Progenitor cell of endocrine pancreas (in vitro differentiated cells): ENCODE data around the gene NOTCH1. TPM values are rescaled to one million over a fixed set of nuclear protein-coding genes. Genes with fewer than 3 reads are reported as not detected.
A peak's percentile ranks its signal among the peaks of the same experiment; 100 is the strongest.

Experiments used
- DNase-seq: peaks from one replicate; pipeline ENCODE4 v3.0.0; 2021; ENCODE audit warnings: low spot score; ENCODE audit not compliant: unreplicated experiment
- H3K27ac Mint-ChIP-seq: 2 replicates; pipeline ENCODE4 v1.8.0; 2021; ENCODE audit warnings: mild to moderate bottlenecking, moderate library complexity, mixed read lengths
- H3K27me3 Mint-ChIP-seq: 2 replicates; pipeline ENCODE4 v1.8.0; 2021; ENCODE audit warnings: mixed read lengths
- H3K36me3 Mint-ChIP-seq: 2 replicates; pipeline ENCODE4 v1.8.0; 2022; ENCODE audit warnings: mixed read lengths; ENCODE audit not compliant: insufficient read depth
- H3K4me1 Mint-ChIP-seq: 2 replicates; pipeline ENCODE4 v1.8.0; 2021; ENCODE audit warnings: low read depth, mixed read lengths
- H3K4me3 Mint-ChIP-seq: 2 replicates; pipeline ENCODE4 v1.8.0; 2021; ENCODE audit warnings: low read depth, mild to moderate bottlenecking, moderate library complexity, mixed read lengths
- H3K9me3 Mint-ChIP-seq: 2 replicates; pipeline ENCODE4 v1.8.0; 2021; ENCODE audit warnings: low read depth, mixed read lengths
- CTCF ChIP-seq: fragments of 200-600 bp; sonication (generic); IDR thresholded peaks from one replicate; pipeline ENCODE4 v1.5.0; 2021; ENCODE audit warnings: antibody characterized with exemption, mild to moderate bottlenecking; ENCODE audit not compliant: unreplicated experiment
- total RNA-seq: library from RNA; stranded (reverse); gene quantifications from 2 replicates; pipeline ENCODE4 v1.2.1, GENCODE V29; 2021

NOTCH1 gene
- total RNA-seq, 1 donor from 2014 or later: 130 TPM

- Mint-ChIP-seq H3K27ac (no peak overlapping the region), H3K9me3 (no peaks in the 10 kb centered on the region), H3K27me3 (no peaks in the 10 kb centered on the region), H3K4me1 (peaks cover 5% of the 10 kb centered on the region), H3K4me3 (no peak overlapping the region), H3K36me3 (peaks cover 6% of the 10 kb centered on the region)
- TF ChIP-seq CTCF: no peak
- no peak for DNase-seq
Observed at GRCh38 chr9:136516191-136516654, 29.6 kb downstream of the NOTCH1 start.

DNA sequence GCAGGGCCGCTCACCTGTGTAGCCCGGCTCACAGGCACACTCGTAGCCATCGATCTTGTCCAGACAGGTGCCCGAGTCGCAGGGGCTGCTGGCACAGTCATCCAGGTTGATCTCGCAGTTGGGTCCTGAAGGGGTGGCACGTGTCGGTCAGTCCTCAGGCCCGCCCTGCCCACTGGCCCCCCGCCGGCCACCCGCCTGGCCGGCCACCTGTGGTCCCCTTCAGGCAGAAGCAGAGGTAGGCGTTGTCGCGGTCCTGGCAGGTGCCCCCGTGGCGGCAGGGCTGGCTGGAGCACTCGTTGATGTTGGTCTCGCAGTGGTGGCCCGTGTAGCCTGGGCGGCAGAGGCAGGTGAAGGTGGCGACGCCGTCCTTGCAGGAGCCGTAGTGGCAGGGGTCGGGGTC lies 30.6 kb downstream of the NOTCH1 start:
- H3K4me3 Mint-ChIP-seq: no peak overlapping the region
- H3K36me3 Mint-ChIP-seq: peaks cover 6% of the 10 kb centered on the region
- H3K27ac Mint-ChIP-seq: no peak overlapping the region
- no peak for DNase-seq
- no peak for TF ChIP-seq CTCF
- H3K4me1 Mint-ChIP-seq: peaks cover 3% of the 10 kb centered on the region
- H3K9me3 Mint-ChIP-seq: no peaks in the 10 kb centered on the region
- H3K27me3 Mint-ChIP-seq: no peaks in the 10 kb centered on the region

- H3K4me3 Mint-ChIP-seq: no peak overlapping the region
- no peak for DNase-seq
- H3K36me3 Mint-ChIP-seq: peaks cover 6% of the 10 kb centered on the region
- no peaks in the 10 kb centered on the region for H3K27me3 Mint-ChIP-seq
- H3K9me3 Mint-ChIP-seq: no peaks in the 10 kb centered on the region
- no peak for TF ChIP-seq CTCF
- H3K27ac Mint-ChIP-seq: no peak overlapping the region
- no peaks in the 10 kb centered on the region for H3K4me1 Mint-ChIP-seq
Observed at GRCh38 chr9:136514022-136514714, 31.7 kb downstream of the NOTCH1 start.

- H3K9me3 Mint-ChIP-seq: no peaks in the 10 kb centered on the region
- peaks cover 3% of the 10 kb centered on the region for H3K36me3 Mint-ChIP-seq
- no peaks in the 10 kb centered on the region for H3K4me1 Mint-ChIP-seq
Observed at GRCh38 chr9:136513191-136513590, 32.7 kb downstream of the NOTCH1 start.

DNA sequence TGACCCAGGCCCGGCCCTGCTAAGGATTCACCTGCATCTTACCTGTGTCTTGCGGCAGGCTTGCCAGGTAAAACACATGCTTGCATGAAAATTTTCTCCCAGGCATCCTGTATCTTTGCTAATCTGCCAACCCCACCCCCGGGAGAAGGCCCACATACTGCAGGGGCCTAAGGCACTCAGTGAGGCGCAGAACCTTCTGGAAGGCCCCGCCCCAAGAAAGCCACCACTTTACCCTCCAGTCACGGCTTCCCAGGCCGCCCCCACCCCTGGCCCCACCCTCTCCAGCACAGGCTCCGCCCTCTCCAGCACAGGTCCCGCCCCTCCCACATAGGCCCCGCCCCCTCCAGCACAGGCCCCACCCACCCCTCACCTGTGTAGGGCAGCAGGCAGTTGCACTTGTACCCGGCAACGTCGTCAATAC lies 33.2 kb downstream of the NOTCH1 start:
- Mint-ChIP-seq H3K36me3 (peaks cover 2% of the 10 kb centered on the region), H3K27me3 (no peaks in the 10 kb centered on the region), H3K9me3 (no peaks in the 10 kb centered on the region), H3K4me3 (no peak overlapping the region), H3K4me1 (no peaks in the 10 kb centered on the region), H3K27ac (no peak overlapping the region)
- DNase-seq: no peak
- TF ChIP-seq CTCF: no peak

More at GRCh38 chr9:136513191-136513590, 32.7 kb downstream of the NOTCH1 start:
- DNase-seq: no peak
- no peak for TF ChIP-seq CTCF
- no peaks in the 10 kb centered on the region for H3K27me3 Mint-ChIP-seq
- no peak overlapping the region for H3K4me3 Mint-ChIP-seq
- H3K27ac Mint-ChIP-seq: peak overlapping the region; percentile 41
